ENCODE measurements around the gene ZSCAN25. TPM values are rescaled to one million over a fixed set of nuclear protein-coding genes. Genes with fewer than 3 reads are reported as not detected.
A peak's percentile ranks its signal among the peaks of the same experiment; 100 is the strongest.

ZSCAN25 gene
- total RNA-seq, 2 experiments from 2014 or later: 35.5 to 42.5 TPM

GRCh38 chr7:99597762-99598501, 18.8 kb upstream of the ZSCAN25 start, which contains the start of gene TMEM225B:
TMEM225B (plus strand) TSS chr7:99598267; CDS start chr7:99604389, 6,122 bp downstream.
- DNase-seq (peak; percentile 62), ATAC-seq (ENCODE audit: low read depth) (peak; percentile 34)
- no peaks in the 10 kb centered on the region for H3K36me3 Mint-ChIP-seq

GRCh38 chr7:99599836-99600235, 16.9 kb upstream of the ZSCAN25 start:
- DNase-seq (no peak), ATAC-seq (ENCODE audit: low read depth) (no peak)
- H3K27ac Mint-ChIP-seq: no peak overlapping the region
- H3K9me3 Mint-ChIP-seq: no peaks in the 10 kb centered on the region
- H3K4me1 Mint-ChIP-seq: peaks cover 5% of the 10 kb centered on the region
- no peaks in the 10 kb centered on the region for H3K36me3 Mint-ChIP-seq
- H3K27me3 Mint-ChIP-seq: no peaks in the 10 kb centered on the region
- POLR2A ChIA-PET: no interaction called here
- H3K4me3 Mint-ChIP-seq: no peak overlapping the region

More at GRCh38 chr7:99597762-99598501, 18.8 kb upstream of the ZSCAN25 start, which contains the start of gene TMEM225B:
- Mint-ChIP-seq H3K9me3 (no peaks in the 10 kb centered on the region), H3K27ac (no peak within 1 kb of the TSS), H3K27me3 (no peaks in the 10 kb centered on the region), H3K4me3 (no peak within 1 kb of the TSS), H3K4me1 (peaks cover 2% of the 10 kb centered on the region)
- POLR2A ChIA-PET: interaction anchor here (0.6 to 0.8 kb wide), 2 partner anchors 38 to 228 kb away, joined by 3 read pairs; no protein-coding TSS in a partner anchor

- DNase-seq: no peak
These were observed 15.0 kb upstream of the ZSCAN25 start for GRCh38 chr7:99601656-99602310.

GRCh38 chr7:99605527-99605926, 11.2 kb upstream of the ZSCAN25 start:
- DNase-seq (no peak), ATAC-seq (ENCODE audit: low read depth) (no peak)
- Mint-ChIP-seq H3K27me3 (peaks cover 2% of the 10 kb centered on the region), H3K4me3 (no peak overlapping the region), H3K4me1 (peaks cover 5% of the 10 kb centered on the region), H3K9me3 (no peaks in the 10 kb centered on the region), H3K27ac (no peak overlapping the region), H3K36me3 (no peaks in the 10 kb centered on the region)
- POLR2A ChIA-PET: interaction anchor here (0.6 kb wide), 1 partner anchor 27 kb away, joined by 3 read pairs; no protein-coding TSS in a partner anchor

More at GRCh38 chr7:99601656-99602310, 15.0 kb upstream of the ZSCAN25 start:
- Mint-ChIP-seq H3K4me1 (peaks cover 5% of the 10 kb centered on the region), H3K4me3 (no peak overlapping the region), H3K9me3 (no peaks in the 10 kb centered on the region), H3K27me3 (no peaks in the 10 kb centered on the region), H3K36me3 (no peaks in the 10 kb centered on the region), H3K27ac (no peak overlapping the region)
- POLR2A ChIA-PET: interaction anchor here (0.6 to 1.5 kb wide), 3 partner anchors 10 to 96 kb away, joined by 3 to 4 read pairs (median 3); partner anchors contain the start of gene ZSCAN25
- no peak for ATAC-seq (ENCODE audit: low read depth)

- POLR2A ChIA-PET: no interaction called here
- H3K9me3 Mint-ChIP-seq: no peaks in the 10 kb centered on the region
- H3K27ac Mint-ChIP-seq: no peak overlapping the region
These were observed 10.2 kb upstream of the ZSCAN25 start for GRCh38 chr7:99606531-99606930.

GRCh38 chr7:99607548-99607947, 9.2 kb upstream of the ZSCAN25 start:
- Mint-ChIP-seq H3K27ac (no peak overlapping the region), H3K27me3 (peaks cover 2% of the 10 kb centered on the region), H3K9me3 (no peaks in the 10 kb centered on the region), H3K4me1 (peaks cover 5% of the 10 kb centered on the region), H3K4me3 (no peak overlapping the region), H3K36me3 (no peaks in the 10 kb centered on the region)
- ATAC-seq (ENCODE audit: low read depth) (no peak), DNase-seq (no peak)
- POLR2A ChIA-PET: interaction anchor here (0.6 kb wide), 1 partner anchor 119 kb away, joined by 4 read pairs; no protein-coding TSS in a partner anchor

More at GRCh38 chr7:99606531-99606930, 10.2 kb upstream of the ZSCAN25 start:
- DNase-seq (no peak), ATAC-seq (ENCODE audit: low read depth) (no peak)
- Mint-ChIP-seq H3K4me1 (peaks cover 5% of the 10 kb centered on the region), H3K27me3 (peaks cover 2% of the 10 kb centered on the region), H3K4me3 (no peak overlapping the region), H3K36me3 (no peaks in the 10 kb centered on the region)

- ATAC-seq (ENCODE audit: low read depth) (no peak), DNase-seq (peak; percentile 4)
- Mint-ChIP-seq H3K4me1 (peaks cover 34% of the 10 kb centered on the region), H3K4me3 (no peak overlapping the region), H3K27ac (peak overlapping the region; percentile 18), H3K9me3 (no peaks in the 10 kb centered on the region), H3K36me3 (peaks cover 18% of the 10 kb centered on the region), H3K27me3 (no peaks in the 10 kb centered on the region)
- POLR2A ChIA-PET: interaction anchor here (0.8 to 1.7 kb wide), 3 partner anchors 10 to 206 kb away, joined by 3 to 7 read pairs (median 4); partner anchors contain the start of genes BUD31, PDAP1 and ZNF655
These were observed 2.3 kb upstream of the ZSCAN25 start for GRCh38 chr7:99614495-99614894.

- H3K27me3 Mint-ChIP-seq: no peaks in the 10 kb centered on the region
- DNase-seq (no peak), ATAC-seq (ENCODE audit: low read depth) (no peak)
- H3K27ac Mint-ChIP-seq: peak overlapping the region; percentile 97
- peak overlapping the region; percentile 93 for H3K4me3 Mint-ChIP-seq
- H3K9me3 Mint-ChIP-seq: no peaks in the 10 kb centered on the region
- peaks cover 34% of the 10 kb centered on the region for H3K4me1 Mint-ChIP-seq
- H3K36me3 Mint-ChIP-seq: peaks cover 26% of the 10 kb centered on the region
- POLR2A ChIA-PET: interaction anchor here (0.6 to 2.8 kb wide), 8 partner anchors 8 to 467 kb away, joined by 3 to 32 read pairs (median 8); partner anchors contain the start of genes TRIM4, ZKSCAN5, ZNF394 and ZNF655
These were observed 772 bp upstream of the ZSCAN25 start for GRCh38 chr7:99615989-99616358.

- H3K4me3 Mint-ChIP-seq: peak overlapping the region; percentile 93
- no peaks in the 10 kb centered on the region for H3K9me3 Mint-ChIP-seq
- H3K4me1 Mint-ChIP-seq: peaks cover 43% of the 10 kb centered on the region
- H3K27me3 Mint-ChIP-seq: no peaks in the 10 kb centered on the region
- peaks cover 35% of the 10 kb centered on the region for H3K36me3 Mint-ChIP-seq
- POLR2A ChIA-PET: interaction anchor here (0.8 to 2.8 kb wide), 11 partner anchors 16 to 302 kb away, joined by 3 to 32 read pairs (median 4); partner anchors contain the start of genes BUD31, FAM200A, PDAP1 and TRIM4
- DNase-seq (no peak), ATAC-seq (ENCODE audit: low read depth) (no peak)
- H3K27ac Mint-ChIP-seq: peak overlapping the region; percentile 97
These were observed 541 bp downstream of the ZSCAN25 start for GRCh38 chr7:99617192-99617781.

GRCh38 chr7:99618726-99619125, 2.0 kb downstream of the ZSCAN25 start:
- peaks cover 44% of the 10 kb centered on the region for H3K36me3 Mint-ChIP-seq
- POLR2A ChIA-PET: no interaction called here
- peak overlapping the region; percentile 93 for H3K4me3 Mint-ChIP-seq
- no peak for DNase-seq
- H3K4me1 Mint-ChIP-seq: peaks cover 58% of the 10 kb centered on the region
- H3K27me3 Mint-ChIP-seq: no peaks in the 10 kb centered on the region
- H3K27ac Mint-ChIP-seq: peak overlapping the region; percentile 97
- ATAC-seq (ENCODE audit: low read depth): no peak
- H3K9me3 Mint-ChIP-seq: no peaks in the 10 kb centered on the region

- DNase-seq (no peak), ATAC-seq (ENCODE audit: low read depth) (no peak)
- POLR2A ChIA-PET: no interaction called here
- H3K27me3 Mint-ChIP-seq: no peaks in the 10 kb centered on the region
- no peaks in the 10 kb centered on the region for H3K9me3 Mint-ChIP-seq
- H3K27ac Mint-ChIP-seq: no peak overlapping the region
- H3K4me3 Mint-ChIP-seq: no peak overlapping the region
- peaks cover 65% of the 10 kb centered on the region for H3K4me1 Mint-ChIP-seq
- H3K36me3 Mint-ChIP-seq: peaks cover 52% of the 10 kb centered on the region
These were observed 2.9 kb downstream of the ZSCAN25 start for GRCh38 chr7:99619571-99620130.

GRCh38 chr7:99621271-99621670, 4.5 kb downstream of the ZSCAN25 start:
- H3K27ac Mint-ChIP-seq: peak overlapping the region; percentile 56
- H3K27me3 Mint-ChIP-seq: no peaks in the 10 kb centered on the region
- POLR2A ChIA-PET: interaction anchor here (1.1 kb wide), 1 partner anchor 63 kb away, joined by 3 read pairs; the partner anchor contains the start of gene ZNF655
- no peak overlapping the region for H3K4me3 Mint-ChIP-seq
- no peaks in the 10 kb centered on the region for H3K9me3 Mint-ChIP-seq
- no peak for DNase-seq
- no peak for ATAC-seq (ENCODE audit: low read depth)
- peaks cover 66% of the 10 kb centered on the region for H3K36me3 Mint-ChIP-seq
- peaks cover 66% of the 10 kb centered on the region for H3K4me1 Mint-ChIP-seq
